A673 (cell line): Measurements from ENCODE around the gene NIN.

Experiments used
- CTCF ChIP-seq: fragments of 300-800, 200-600 bp; sonication (generic); conservative IDR thresholded peaks from 2 replicates; pipeline ENCODE4 v1.5.1; 2017; ENCODE audit warnings: low read depth, mild to moderate bottlenecking, antibody characterized with exemption, low read length, moderate library complexity, mixed read lengths
- EZH2 ChIP-seq: fragments of 200-600 bp; sonication (generic); IDR thresholded peaks from 2 replicates; pipeline ENCODE4 v1.6.1; 2017; ENCODE audit warnings: borderline replicate concordance, low read depth, mild to moderate bottlenecking, mixed read lengths, antibody characterized with exemption, low read length; ENCODE audit not compliant: poor library complexity, severe bottlenecking

GRCh38 chr14:50784683-50785456 lies 46.1 kb downstream of the NIN start:
- TF ChIP-seq EZH2 (no peak), CTCF (no peak)
